Measurements from ENCODE around the gene PCCA.
A peak's percentile ranks its signal among the peaks of the same experiment; 100 is the strongest.
"Not testable (repeated sequence)": the region's sequence is repeated elsewhere in the genome, so short reads cannot be mapped to it uniquely, and the experiment has no call there.

PCCA gene

GRCh38 chr13:100545684-100546061 lies 456.8 kb downstream of the PCCA start:
- DNase-seq (ENCODE audit: low spot score): no peak

GRCh38 chr13:100546713-100547405 lies 458.0 kb downstream of the PCCA start:
- DNase-seq (ENCODE audit: low spot score): no peak

DNA sequence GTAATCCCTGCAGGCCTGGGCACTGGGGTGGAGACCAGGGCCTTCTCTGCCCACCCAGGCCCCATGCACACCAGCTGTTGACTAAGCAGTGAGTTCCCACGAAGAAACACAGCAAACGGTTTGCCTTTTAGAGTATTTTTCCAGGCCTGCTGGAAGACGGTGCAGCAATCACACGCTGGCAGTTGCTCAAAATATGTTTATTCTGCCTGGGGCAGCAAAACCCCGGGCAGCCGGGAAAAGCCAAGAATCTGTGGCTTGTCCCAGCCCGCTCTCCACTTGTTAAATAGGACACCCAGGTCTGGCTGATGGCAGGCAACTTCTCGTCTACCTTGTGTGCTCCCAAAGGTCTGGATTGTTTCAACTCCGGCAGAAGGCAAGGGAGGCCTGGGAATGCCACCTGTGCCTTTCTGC lies 458.9 kb downstream of the PCCA start:
- no peak for DNase-seq (ENCODE audit: low spot score)

- DNase-seq (ENCODE audit: low spot score): no peak
These were observed 460.4 kb downstream of the PCCA start for GRCh38 chr13:100549316-100549715.

DNA sequence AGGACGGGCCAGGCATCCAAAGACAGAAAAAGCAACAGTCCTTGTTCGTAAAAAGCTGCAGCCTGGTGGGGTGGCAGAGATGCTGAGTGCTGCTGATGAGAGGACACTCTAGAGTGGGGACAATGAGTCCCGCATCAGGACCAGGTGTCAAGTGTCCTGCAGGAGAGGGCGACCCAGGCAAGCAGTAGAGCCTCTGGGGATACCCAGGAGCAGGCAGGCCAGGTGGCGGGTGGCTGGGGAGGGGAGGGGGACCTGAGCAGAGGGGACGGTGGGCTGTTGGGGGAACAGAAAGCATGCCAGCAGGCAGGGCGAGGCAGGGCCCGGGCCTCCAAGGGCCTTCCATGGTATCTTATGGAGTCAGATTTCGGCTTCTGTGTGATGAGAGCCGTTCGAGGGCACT lies 463.9 kb downstream of the PCCA start:
- no peak for DNase-seq (ENCODE audit: low spot score)

- DNase-seq (ENCODE audit: low spot score): no peak
These were observed 471.0 kb downstream of the PCCA start for GRCh38 chr13:100559886-100560285.

DNA sequence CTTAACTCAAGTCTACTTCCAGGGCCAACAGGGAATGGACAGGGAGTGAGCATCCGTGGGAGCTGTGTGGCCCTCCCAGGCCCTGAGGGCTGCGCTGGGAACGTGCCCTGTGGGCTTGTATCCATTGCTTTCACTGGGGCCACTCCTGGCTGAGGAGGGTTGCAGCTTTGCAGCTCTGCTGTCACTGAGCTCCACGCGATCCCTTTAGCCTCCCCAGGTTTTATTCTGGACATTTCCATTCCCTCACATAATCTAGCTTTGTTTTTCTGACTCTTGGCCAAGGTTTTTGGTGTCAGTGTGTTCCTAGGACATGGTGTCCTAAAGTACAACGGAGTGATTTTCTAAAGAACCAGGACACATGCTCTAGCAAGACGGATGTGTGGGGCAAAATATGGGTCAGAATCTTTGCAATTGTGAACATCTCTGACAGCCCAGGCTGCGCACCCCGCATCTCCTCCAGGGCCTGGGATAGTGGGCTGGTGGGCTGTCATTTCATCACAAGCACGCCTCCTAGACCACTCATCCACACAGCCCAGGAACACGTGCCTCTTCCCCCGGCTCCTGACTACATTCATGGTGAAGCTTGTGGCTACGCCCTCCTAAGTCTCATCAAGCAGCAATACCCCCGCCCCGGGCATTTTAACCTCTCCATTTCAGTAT lies 471.7 kb downstream of the PCCA start:
- DNase-seq (ENCODE audit: low spot score): no peak

- DNase-seq (ENCODE audit: low spot score): no peak
These were observed 472.2 kb downstream of the PCCA start for GRCh38 chr13:100561158-100561499.

- no peak for DNase-seq (ENCODE audit: low spot score)
These were observed 472.8 kb downstream of the PCCA start for GRCh38 chr13:100561599-100562204.

GRCh38 chr13:100563779-100564178 lies 474.9 kb downstream of the PCCA start:
- no peak for DNase-seq (ENCODE audit: low spot score)

GRCh38 chr13:100564444-100565223 lies 475.7 kb downstream of the PCCA start:
- DNase-seq (ENCODE audit: low spot score): no peak

DNA sequence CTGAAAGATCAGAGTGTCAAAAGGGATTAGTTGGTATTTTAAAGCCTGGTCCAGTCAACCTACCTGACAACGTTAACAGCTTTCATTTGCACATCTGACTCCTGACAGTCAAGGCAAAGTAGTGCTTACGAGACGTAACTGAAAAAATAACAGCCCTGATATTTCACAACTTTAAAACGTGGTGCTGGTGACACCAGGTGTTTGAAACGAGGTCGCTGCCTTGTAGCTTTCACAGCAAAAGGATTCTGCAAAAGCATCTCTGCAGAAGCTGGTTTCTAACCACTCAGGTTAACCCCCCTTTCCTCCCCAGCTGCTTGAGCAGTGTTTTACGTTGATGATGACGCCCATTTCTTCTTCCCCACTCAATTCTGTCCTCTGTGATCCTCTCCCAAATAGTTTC lies 476.4 kb downstream of the PCCA start:
- no peak for DNase-seq (ENCODE audit: low spot score)

GRCh38 chr13:100566543-100566942 lies 477.6 kb downstream of the PCCA start:
- no peak for DNase-seq (ENCODE audit: low spot score)

DNA sequence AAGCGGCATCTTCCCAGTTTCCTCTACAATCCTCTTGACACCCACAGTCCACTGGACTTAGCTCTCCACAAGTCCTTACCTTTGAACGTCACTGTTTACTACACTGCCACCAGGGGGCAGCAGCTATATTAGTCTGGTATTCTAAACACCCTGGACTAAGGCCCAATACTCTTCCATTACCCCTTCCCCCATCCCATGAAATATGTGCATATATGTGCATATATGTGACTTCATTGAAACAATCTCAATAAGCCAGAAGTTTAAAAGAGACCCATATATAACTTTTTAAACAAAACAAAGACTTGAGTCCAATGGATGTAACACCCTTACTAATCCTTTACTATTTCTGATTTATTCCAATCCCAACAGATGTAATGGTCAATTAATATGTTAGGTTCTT lies 484.2 kb downstream of the PCCA start:
- peak; percentile 83 for DNase-seq (ENCODE audit: low spot score)

DNA sequence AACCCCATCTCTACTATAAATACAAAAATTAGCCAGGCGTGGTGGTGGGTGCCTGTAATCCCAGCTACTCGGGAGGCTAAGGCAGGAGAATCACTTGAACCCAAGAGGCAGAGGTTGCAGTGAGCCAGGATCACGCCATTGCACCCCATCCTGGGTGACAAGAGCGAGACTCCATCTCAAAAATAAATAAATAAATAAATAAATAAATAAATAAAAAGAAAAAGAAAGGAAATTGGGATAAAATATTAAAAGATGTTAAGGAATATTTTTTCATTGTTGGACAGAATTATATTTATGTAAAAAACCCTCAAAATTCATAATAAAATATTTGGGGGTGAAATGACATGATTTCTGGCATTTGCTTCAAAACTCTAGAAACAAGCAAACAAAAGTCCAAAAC lies 488.3 kb downstream of the PCCA start:
- DNase-seq (ENCODE audit: low spot score): not testable (repeated sequence)
